MCF 10A (cell line): ENCODE measurements around the gene ASMT. TPM values are rescaled to one million over a fixed set of nuclear protein-coding genes. Genes with fewer than 3 reads are reported as not detected.

Experiments
- BruUV-seq: library from RNA; stranded (reverse); fragments of 400-500 nt; replicated peaks from 2 replicates; lab custom pipeline; 2021; lab: Mats Ljungman, UMichigan
- CTCF ChIA-PET: fragments of 300-600 bp; sonication (Branson Sonifier 250); formaldehyde crosslinking; extraction: SDS; loops from one replicate; lab custom pipeline; 2021; ENCODE audit warnings: antibody characterized with exemption, inconsistent platforms; lab: Yijun Ruan, JAX
- POLR2A ChIA-PET: fragments of 300-600, 350-650 bp; sonication (Branson Sonifier 250); formaldehyde crosslinking; extraction: SDS; loops from one replicate; lab custom pipeline; 2020; ENCODE audit warnings: antibody characterized with exemption, inconsistent platforms; lab: Yijun Ruan, JAX
- DNase-seq: peaks from one replicate; pipeline ENCODE4 v3.0.0-alpha.2; 2018; ENCODE audit not compliant: unreplicated experiment
- H3K27ac Mint-ChIP-seq: one replicate; pipeline ENCODE4 v1.8.0; 2022; ENCODE audit warnings: mild to moderate bottlenecking, low read depth, mixed read lengths; ENCODE audit not compliant: unreplicated experiment
- H3K27me3 Mint-ChIP-seq: one replicate; pipeline ENCODE4 v1.8.0; 2022; ENCODE audit warnings: mixed read lengths; ENCODE audit not compliant: insufficient read depth, unreplicated experiment
- H3K36me3 Mint-ChIP-seq: one replicate; pipeline ENCODE4 v1.8.0; 2022; ENCODE audit warnings: mild to moderate bottlenecking, moderate library complexity, mixed read lengths; ENCODE audit not compliant: insufficient read depth, unreplicated experiment
- H3K4me1 Mint-ChIP-seq: one replicate; pipeline ENCODE4 v1.8.0; 2022; ENCODE audit warnings: mixed read lengths; ENCODE audit not compliant: insufficient read depth, unreplicated experiment
- H3K4me3 Mint-ChIP-seq: one replicate; pipeline ENCODE4 v1.8.0; 2022; ENCODE audit warnings: mild to moderate bottlenecking, moderate library complexity, mixed read lengths; ENCODE audit not compliant: unreplicated experiment
- H3K9me3 Mint-ChIP-seq: one replicate; pipeline ENCODE4 v1.8.0; 2022; ENCODE audit warnings: mixed read lengths; ENCODE audit not compliant: unreplicated experiment
- CTCF ChIP-seq: fragments of 200-600 bp; IDR thresholded peaks from one replicate; pipeline ENCODE4 v1.8.0; 2022; ENCODE audit warnings: antibody characterized with exemption, mild to moderate bottlenecking; ENCODE audit not compliant: unreplicated experiment
- intact Hi-C: fragments of 100-400 bp; cut with micrococcal nuclease; formaldehyde crosslinking; loops from 2 replicates; pipeline ENCODE4 v1.14.1; 2022
- total RNA-seq: library from RNA; stranded (reverse); gene quantifications from 2 replicates; pipeline ENCODE4 v1.2.3, GENCODE V29; 2022

Gene ASMT
- total RNA-seq, 1 experiment from 2014 or later = not detected

GRCh38 chrX:1599791-1600405 is 15.0 kb upstream of the ASMT start:
- H3K27ac Mint-ChIP-seq = no peak overlapping the region
- BruUV-seq = no TSS peak
- H3K4me1 Mint-ChIP-seq = peaks cover 4% of the 10 kb centered on the region
- no peak for TF ChIP-seq CTCF
- H3K36me3 Mint-ChIP-seq = peaks cover 93% of the 10 kb centered on the region
- CTCF ChIA-PET = no interaction called here
- H3K9me3 Mint-ChIP-seq = no peaks in the 10 kb centered on the region
- no peaks in the 10 kb centered on the region for H3K27me3 Mint-ChIP-seq
- POLR2A ChIA-PET = no interaction called here
- H3K4me3 Mint-ChIP-seq = no peak overlapping the region
- intact Hi-C loops = no loop called here
- DNase-seq = no peak

- Mint-ChIP-seq H3K27ac (no peak overlapping the region), H3K9me3 (no peaks in the 10 kb centered on the region), H3K4me1 (peaks cover 8% of the 10 kb centered on the region), H3K36me3 (peaks cover 87% of the 10 kb centered on the region), H3K4me3 (no peak overlapping the region), H3K27me3 (no peaks in the 10 kb centered on the region)
- TF ChIP-seq CTCF = no peak
- ChIA-PET CTCF (no interaction called here), POLR2A (no interaction called here)
- no peak for DNase-seq
- no TSS peak for BruUV-seq
- intact Hi-C loops = no loop called here
Measured at GRCh38 chrX:1600406-1601050, 14.3 kb upstream of the ASMT start.

- no TSS peak for BruUV-seq
- Mint-ChIP-seq H3K27me3 (no peaks in the 10 kb centered on the region), H3K27ac (no peak overlapping the region), H3K4me3 (no peak overlapping the region), H3K36me3 (peaks cover 80% of the 10 kb centered on the region), H3K9me3 (no peaks in the 10 kb centered on the region), H3K4me1 (peaks cover 10% of the 10 kb centered on the region)
- no peak for TF ChIP-seq CTCF
- intact Hi-C loops = no loop called here
- CTCF ChIA-PET = no interaction called here
- DNase-seq = no peak
- POLR2A ChIA-PET = no interaction called here
Measured at GRCh38 chrX:1601051-1601767, 13.7 kb upstream of the ASMT start.

GRCh38 chrX:1601768-1602085 is 13.1 kb upstream of the ASMT start:
- no peak for DNase-seq
- CTCF ChIA-PET = no interaction called here
- intact Hi-C loops = no loop called here
- no peaks in the 10 kb centered on the region for H3K27me3 Mint-ChIP-seq
- no peak for TF ChIP-seq CTCF
- H3K4me1 Mint-ChIP-seq = peaks cover 10% of the 10 kb centered on the region
- BruUV-seq = no TSS peak
- peaks cover 75% of the 10 kb centered on the region for H3K36me3 Mint-ChIP-seq
- no peak overlapping the region for H3K27ac Mint-ChIP-seq
- no peaks in the 10 kb centered on the region for H3K9me3 Mint-ChIP-seq
- POLR2A ChIA-PET = no interaction called here
- H3K4me3 Mint-ChIP-seq = no peak overlapping the region
